Astrocyte (in vitro differentiated cells and primary cell): ENCODE measurements around the gene IRF2.

Source experiments
- EZH2 ChIP-seq: IDR thresholded peaks from 2 replicates; pipeline ENCODE4 v1.6.1; 2012; ENCODE audit warnings: mild to moderate bottlenecking, low read length, inconsistent platforms; ENCODE audit not compliant: insufficient read depth
- TF ChIP-seq, protein P1 (sequence below): IDR thresholded peaks from 2 replicates; pipeline ENCODE4 v1.5.1; 2011; ENCODE audit warnings: low read depth, mild to moderate bottlenecking, inconsistent platforms, low read length, moderate library complexity; ENCODE audit not compliant: insufficient read depth

DNA sequence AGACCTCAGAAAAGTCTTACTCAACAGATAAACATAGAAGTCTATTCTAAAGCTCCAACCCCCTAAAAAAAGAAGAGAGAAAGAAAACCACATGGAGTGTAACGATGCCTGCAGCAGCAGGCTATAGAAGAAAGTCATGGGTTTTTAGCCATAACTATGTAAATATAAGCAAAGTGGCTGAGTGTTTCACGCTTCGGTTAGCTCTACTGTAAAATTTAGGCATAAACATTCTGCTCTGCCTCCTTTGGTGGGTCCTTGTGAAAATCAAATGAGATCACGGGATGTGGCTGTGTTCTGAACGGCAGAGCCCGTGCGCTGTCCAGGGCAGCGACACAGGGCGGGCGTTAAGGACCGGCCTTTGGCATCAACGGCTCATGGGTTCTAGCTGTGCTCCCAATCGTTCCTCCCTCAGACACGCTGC lies 78.4 kb downstream of the IRF2 start:
- TF ChIP-seq, protein P1, sequence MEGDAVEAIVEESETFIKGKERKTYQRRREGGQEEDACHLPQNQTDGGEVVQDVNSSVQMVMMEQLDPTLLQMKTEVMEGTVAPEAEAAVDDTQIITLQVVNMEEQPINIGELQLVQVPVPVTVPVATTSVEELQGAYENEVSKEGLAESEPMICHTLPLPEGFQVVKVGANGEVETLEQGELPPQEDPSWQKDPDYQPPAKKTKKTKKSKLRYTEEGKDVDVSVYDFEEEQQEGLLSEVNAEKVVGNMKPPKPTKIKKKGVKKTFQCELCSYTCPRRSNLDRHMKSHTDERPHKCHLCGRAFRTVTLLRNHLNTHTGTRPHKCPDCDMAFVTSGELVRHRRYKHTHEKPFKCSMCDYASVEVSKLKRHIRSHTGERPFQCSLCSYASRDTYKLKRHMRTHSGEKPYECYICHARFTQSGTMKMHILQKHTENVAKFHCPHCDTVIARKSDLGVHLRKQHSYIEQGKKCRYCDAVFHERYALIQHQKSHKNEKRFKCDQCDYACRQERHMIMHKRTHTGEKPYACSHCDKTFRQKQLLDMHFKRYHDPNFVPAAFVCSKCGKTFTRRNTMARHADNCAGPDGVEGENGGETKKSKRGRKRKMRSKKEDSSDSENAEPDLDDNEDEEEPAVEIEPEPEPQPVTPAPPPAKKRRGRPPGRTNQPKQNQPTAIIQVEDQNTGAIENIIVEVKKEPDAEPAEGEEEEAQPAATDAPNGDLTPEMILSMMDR: no peak
- no peak for TF ChIP-seq EZH2
